NCI-H2196 (cell line): ENCODE measurements around the gene RPL10.

ENCODE experiments used
- DNase-seq: peaks from one replicate; lab custom pipeline; 2025; ENCODE audit not compliant: unreplicated experiment; lab: John Stamatoyannopoulos, UW

RPL10 gene

DNA sequence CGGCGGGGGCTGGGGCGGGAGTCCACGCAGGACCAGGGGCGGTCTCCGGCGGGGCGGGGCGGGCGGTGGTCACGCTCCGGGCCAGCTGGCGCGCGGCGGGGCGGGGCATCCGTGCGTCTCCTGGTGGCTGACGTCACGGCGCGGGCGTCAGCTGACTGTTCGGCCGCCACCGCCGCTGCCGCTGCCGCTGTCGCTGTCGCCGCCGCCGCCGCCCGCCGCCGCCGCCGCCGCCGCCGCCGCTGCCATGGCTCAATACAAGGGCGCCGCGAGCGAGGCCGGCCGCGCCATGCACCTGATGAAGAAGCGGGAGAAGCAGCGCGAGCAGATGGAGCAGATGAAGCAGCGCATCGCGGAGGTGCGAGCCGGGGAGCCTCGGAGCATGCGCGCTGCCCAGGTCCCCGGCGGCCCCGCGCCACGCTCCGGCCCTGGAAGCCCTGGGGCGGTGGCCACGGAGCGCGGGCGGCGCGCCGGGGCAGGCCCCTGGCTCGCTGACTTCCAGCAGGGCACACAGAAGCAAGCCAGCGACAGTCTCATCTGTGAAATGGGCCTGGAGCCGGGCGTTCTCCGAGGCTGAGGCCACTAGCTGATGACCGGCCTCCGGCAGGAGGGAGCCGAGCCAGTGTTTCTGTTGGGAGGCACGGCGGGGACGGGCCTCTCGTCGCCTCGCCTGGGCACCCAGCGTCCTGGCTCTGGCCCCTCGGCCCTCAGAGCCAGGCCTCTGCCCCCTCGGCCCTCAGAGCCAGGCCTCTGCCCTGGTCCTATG lies 46.0 kb downstream of the RPL10 start, which contains the start of gene FAM50A:
FAM50A (plus strand) TSS at position 150 of the 763 bp plus-strand sequence; CDS start at position 245, 95 bp downstream.
- DNase-seq, result peak; percentile 64

DNA sequence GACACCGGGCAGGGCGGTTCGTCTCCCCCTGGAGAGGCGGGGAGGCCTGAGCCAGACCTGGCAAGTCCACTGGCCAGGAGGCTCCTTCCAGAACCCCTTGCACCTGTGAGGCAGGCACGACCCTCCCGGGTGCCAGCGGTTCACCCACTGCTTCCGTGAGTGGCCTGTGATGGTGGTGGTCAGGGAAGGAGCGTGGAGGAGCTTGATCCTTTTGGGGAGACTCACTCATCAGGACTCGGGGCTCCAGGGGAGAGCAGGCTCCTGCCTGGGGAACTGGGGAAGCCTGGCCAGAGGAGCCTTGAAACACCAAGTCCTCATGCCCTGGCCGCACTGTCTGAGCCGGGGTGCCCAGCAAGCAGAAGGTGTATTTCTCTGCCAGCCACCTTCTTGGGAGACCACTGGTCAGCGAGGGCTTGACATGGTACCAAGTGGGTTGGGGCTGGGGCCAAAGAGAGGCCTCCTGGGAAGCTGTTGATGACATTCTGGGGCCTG lies 46.6 kb downstream of the RPL10 start:
- DNase-seq, result no peak

DNA sequence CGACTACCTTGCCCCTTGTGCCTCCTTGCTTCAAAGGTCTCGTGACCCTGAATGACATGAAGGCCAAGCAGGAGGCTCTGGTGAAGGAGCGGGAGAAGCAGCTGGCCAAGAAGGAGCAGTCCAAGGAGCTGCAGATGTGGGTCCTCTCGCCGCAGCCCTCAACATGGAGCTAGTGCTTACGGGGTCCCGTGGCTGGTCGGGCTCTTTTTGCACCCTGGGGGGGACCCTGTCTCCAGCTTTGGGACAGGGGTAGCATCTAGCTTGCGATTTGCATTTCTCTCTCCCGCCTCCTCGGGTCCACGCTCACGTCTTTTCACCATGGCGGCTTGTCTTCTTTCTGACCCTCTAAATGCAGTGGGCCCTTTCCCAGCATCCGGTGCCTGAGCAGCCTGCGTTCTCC lies 47.6 kb downstream of the RPL10 start:
- no peak for DNase-seq

DNA sequence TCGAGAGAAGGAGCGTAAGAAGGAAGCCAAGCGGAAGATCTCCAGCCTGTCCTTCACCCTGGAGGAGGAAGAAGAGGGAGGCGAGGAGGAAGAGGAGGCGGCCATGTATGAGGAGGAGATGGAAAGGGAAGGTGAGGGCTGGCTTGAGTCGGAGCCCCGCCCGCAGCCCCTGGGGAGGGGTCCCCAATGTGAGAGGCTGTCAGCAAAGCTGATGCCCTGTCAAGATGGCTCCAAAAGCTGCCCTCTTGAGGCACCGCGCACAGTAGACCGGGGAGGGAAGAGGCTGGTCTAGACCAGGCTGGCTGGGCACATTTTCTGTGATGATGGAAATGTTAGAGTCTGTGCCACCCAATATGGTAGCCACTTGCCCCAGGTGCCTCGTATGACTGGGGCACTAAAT lies 48.3 kb downstream of the RPL10 start:
- DNase-seq, result no peak

DNA sequence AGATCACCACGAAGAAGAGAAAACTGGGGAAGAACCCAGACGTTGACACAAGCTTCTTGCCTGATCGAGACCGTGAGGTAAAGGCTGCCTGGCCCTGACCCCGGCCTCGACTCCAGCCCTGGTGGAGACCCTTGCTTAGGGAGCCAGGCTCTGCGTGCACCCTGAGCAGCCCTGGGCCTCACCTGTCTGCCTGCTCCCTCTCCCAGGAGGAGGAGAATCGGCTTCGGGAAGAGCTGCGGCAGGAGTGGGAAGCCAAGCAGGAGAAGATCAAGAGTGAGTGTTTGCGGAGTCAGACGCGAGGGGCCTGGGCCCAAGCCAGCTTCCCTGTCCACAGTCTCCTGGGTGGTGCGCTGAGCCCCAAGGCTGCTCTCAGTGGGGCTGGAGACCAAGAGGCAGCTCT lies 50.3 kb downstream of the RPL10 start:
- no peak for DNase-seq

DNA sequence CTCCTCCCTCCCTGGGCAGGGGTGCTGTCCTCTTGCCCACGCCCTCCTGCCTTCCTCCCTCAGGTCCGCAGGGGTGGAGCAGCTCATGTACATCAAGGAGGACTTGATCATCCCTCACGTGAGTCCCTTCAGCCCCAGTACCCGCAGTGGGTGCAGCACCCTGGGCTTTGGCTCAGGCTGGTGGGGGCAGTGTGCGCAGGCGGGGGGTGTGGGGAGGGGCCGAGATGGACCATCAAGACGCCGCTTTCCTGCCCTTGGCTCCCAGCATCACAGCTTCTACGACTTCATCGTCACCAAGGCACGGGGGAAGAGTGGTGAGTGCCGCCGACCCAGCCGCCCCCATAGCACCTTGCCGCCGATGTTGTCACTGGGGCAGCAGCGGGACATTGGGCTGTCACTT lies 51.4 kb downstream of the RPL10 start:
- no peak for DNase-seq

DNA sequence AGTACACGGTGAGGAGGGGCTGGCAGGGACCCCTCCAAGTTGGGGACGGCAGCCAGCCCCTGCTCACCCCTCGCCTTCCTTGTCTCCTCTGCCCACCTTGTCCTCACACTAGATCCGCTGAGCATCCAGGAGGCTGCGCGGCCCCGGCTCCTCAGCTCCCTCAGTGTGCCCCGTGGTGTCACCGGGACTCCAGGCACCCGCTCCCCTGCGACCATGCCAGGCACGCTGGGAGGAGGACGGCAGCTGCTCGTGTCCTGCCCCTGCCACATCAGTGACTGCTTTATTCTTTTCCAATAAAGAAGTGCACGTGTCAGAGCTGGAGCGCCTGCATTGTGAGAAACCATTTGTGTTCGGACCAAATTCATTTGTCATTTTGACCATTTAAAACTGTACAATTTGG lies 52.1 kb downstream of the RPL10 start:
- DNase-seq, result no peak
